Uterus (tissue), 4 donors: ENCODE results near the gene VGLL3. TPM values are rescaled to one million over a fixed set of nuclear protein-coding genes. Genes with fewer than 3 reads are reported as not detected.
"Not testable (repeated sequence)": the region's sequence is repeated elsewhere in the genome, so short reads cannot be mapped to it uniquely, and the experiment has no call there.

Source experiments
- DNase-seq, 2 donors: peaks; one replicate each; pipeline ENCODE4 v3.0.0-alpha.2; 2019 to 2020
- H3K27ac ChIP-seq, 2 donors: fragments of 200-600 bp; sonication (generic); 1 replicate in 1 of 2; 2 replicates in 1 of 2; pipeline ENCODE4 v1.5.1; 2016 to 2018
- H3K27me3 ChIP-seq, 2 donors: fragments of 200-600 bp; sonication (generic); one replicate each; pipeline ENCODE4 v1.5.1; 2018 to 2019; ENCODE audit warnings: control low read depth in 1 of 2
- H3K36me3 ChIP-seq, 2 donors: fragments of 200-600 bp; sonication (generic); one replicate each; pipeline ENCODE4 v1.5.1; 2019; ENCODE audit warnings: control low read depth in 1 of 2
- H3K4me1 ChIP-seq, 2 donors: fragments of 200-600 bp; sonication (generic); one replicate each; pipeline ENCODE4 v1.5.1; 2018 to 2019; ENCODE audit warnings: control low read depth in 1 of 2
- H3K4me3 ChIP-seq, 2 donors: fragments of 200-600 bp; sonication (generic); 1 replicate in 1 of 2; 2 replicates in 1 of 2; pipeline ENCODE4 v1.5.1; 2018 to 2019; ENCODE audit warnings: mild to moderate bottlenecking in 1 of 2
- H3K9me3 ChIP-seq, 2 donors: fragments of 200-600 bp; sonication (generic); one replicate each; pipeline ENCODE4 v1.5.1; 2019; ENCODE audit warnings: control low read depth in 1 of 2
- POLR2A ChIP-seq, 2 donors: fragments of 450-650 bp; IDR thresholded peaks; one replicate each; pipeline ENCODE4 v1.6.1; 2016; ENCODE audit warnings: antibody characterized with exemption in 2 of 2, mild to moderate bottlenecking in 1 of 2, moderate library complexity in 1 of 2
- intact Hi-C: fragments of 100-400 bp; cut with DNase I; formaldehyde crosslinking; loops from one replicate; pipeline ENCODE4 v1.15.1; 2023; ENCODE audit warnings: low total_unique reads
- total RNA-seq, 4 donors: library from RNA; depleted of rRNA in 3 of 4; stranded (reverse); fragments of >200 nt in 3 of 4; gene quantifications; one replicate each; pipeline versions ENCODE4 v1.1.0 to v1.2.4, GENCODE V29; 2014 to 2023
- TF ChIP-seq, protein P1 (sequence below), 4 experiments: fragments of 200-600 bp in 2 of 4; fragments of 450-650 bp in 2 of 4; sonication (generic) in 2 of 4; IDR thresholded peaks; one replicate each; pipeline ENCODE4 v1.5.1; 2016 to 2019; ENCODE audit warnings: antibody characterized with exemption in 4 of 4, mild to moderate bottlenecking in 2 of 4, moderate library complexity in 1 of 4
- donor health status: DM: yes; HTN: yes; CAD: no.

VGLL3 gene
- total RNA-seq, 4 donors from 2014 or later = 11.3 to 37.5 (median 20.9) TPM

DNA sequence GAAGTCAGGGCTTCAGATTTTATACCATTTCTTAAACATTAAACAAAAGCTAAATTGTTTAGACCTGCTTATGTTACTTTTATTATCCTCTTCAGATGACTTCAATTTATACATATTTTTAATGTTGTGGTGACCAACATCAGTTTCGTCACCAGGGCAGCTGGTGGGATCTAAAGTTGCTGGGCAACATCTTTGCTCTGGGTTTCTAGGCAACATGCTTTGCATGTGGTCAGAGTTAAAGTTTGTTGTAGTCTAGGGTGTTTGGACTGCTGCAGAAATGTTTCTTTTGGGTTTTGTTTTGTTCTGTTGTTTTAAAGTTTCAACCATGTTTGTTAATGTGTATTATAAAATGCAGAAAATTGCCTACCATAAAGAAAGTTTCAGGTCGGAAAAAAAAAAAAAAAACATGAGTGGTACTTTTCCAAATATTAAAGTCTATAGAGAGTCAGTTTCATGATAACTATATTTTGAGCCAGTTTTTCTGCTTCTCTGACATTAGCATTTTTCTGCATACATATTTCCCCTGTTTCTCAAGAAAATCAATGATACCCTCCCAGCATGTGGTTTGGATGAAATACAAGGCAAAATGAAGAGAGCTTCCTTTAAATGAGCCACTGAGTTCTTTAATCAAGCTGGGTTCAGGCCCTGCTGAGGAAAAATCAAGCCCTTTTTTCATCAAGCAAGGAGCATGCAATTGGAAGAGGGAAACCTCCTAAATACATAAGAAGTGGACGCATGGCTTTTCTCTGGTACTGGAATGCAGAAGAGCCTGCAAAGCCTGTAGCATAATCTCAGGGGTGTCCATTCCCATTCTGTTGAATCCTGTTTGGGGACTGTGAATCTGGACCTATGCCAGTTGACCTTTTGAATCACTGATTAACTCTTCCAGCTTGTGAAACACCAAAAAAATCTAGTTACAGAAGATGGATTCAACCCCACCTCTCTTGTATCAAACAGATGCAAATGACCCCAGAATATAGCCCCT lies 35.0 kb upstream of the VGLL3 start:
- Histone ChIP-seq H3K27me3 (no peaks in the 10 kb centered on the region), H3K36me3 (no peaks in the 10 kb centered on the region), H3K4me3 (no peak overlapping the region), H3K4me1 (no peaks in the 10 kb centered on the region), H3K9me3 (no peaks in the 10 kb centered on the region), H3K27ac (no peak overlapping the region)
- no peak for DNase-seq
- intact Hi-C loops = no loop called here
- TF ChIP-seq, protein P1, sequence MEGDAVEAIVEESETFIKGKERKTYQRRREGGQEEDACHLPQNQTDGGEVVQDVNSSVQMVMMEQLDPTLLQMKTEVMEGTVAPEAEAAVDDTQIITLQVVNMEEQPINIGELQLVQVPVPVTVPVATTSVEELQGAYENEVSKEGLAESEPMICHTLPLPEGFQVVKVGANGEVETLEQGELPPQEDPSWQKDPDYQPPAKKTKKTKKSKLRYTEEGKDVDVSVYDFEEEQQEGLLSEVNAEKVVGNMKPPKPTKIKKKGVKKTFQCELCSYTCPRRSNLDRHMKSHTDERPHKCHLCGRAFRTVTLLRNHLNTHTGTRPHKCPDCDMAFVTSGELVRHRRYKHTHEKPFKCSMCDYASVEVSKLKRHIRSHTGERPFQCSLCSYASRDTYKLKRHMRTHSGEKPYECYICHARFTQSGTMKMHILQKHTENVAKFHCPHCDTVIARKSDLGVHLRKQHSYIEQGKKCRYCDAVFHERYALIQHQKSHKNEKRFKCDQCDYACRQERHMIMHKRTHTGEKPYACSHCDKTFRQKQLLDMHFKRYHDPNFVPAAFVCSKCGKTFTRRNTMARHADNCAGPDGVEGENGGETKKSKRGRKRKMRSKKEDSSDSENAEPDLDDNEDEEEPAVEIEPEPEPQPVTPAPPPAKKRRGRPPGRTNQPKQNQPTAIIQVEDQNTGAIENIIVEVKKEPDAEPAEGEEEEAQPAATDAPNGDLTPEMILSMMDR (IDR thresholded peaks at IDR 0.05) = no peak
- TF ChIP-seq POLR2A (IDR thresholded peaks at IDR 0.05) = no peak

DNA sequence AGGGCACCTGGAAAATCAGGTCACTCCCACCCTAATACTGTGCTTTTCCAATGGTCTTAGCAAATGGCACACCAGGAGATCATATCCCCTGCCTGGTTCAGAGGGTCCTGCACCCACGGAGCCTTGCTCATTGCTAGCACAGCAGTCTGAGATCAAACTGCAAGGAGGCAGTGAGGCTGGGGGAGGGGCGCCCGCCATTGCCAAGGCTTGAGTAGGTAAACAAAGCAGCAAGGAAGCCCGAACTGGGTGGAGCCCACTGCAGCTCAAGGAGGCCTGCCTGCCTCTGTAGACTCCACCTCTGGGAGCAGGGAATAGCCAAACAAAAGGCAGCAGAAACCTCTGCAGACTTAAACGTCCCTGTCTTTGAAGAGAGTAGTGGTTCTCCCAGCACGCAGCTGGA lies 26.4 kb upstream of the VGLL3 start:
- H3K9me3 ChIP-seq, H3K27ac ChIP-seq, H3K36me3 ChIP-seq, H3K4me1 ChIP-seq, intact Hi-C loops, H3K27me3 ChIP-seq, H3K4me3 ChIP-seq, DNase-seq: not testable (repeated sequence)

DNA sequence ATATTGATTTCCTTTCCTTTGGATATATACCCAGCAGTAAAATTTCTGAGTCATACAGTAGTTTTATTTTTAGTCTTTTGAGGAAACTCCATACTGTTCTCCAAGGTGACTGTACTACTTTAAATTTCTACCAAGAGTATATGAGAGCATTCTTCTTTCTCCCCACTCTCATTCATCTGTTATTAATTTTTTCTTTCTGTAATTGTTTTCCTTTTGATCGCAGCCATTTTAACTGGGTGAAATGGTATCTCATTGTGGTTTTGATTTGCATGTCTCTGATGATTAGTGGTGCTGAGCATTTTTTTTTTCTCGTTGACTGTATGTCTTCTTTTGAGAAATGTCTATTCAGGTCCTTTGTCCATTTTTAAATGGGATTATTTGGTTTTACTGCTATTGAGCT lies 18.3 kb upstream of the VGLL3 start:
- Histone ChIP-seq H3K4me3 (no peak overlapping the region), H3K9me3 (no peaks in the 10 kb centered on the region), H3K4me1 (no peaks in the 10 kb centered on the region), H3K27ac (no peak overlapping the region), H3K27me3 (no peaks in the 10 kb centered on the region), H3K36me3 (no peaks in the 10 kb centered on the region)
- intact Hi-C loops = no loop called here
- TF ChIP-seq POLR2A (IDR thresholded peaks at IDR 0.05) = no peak
- TF ChIP-seq, protein P1 (IDR thresholded peaks at IDR 0.05) = no peak
- DNase-seq = no peak

DNA sequence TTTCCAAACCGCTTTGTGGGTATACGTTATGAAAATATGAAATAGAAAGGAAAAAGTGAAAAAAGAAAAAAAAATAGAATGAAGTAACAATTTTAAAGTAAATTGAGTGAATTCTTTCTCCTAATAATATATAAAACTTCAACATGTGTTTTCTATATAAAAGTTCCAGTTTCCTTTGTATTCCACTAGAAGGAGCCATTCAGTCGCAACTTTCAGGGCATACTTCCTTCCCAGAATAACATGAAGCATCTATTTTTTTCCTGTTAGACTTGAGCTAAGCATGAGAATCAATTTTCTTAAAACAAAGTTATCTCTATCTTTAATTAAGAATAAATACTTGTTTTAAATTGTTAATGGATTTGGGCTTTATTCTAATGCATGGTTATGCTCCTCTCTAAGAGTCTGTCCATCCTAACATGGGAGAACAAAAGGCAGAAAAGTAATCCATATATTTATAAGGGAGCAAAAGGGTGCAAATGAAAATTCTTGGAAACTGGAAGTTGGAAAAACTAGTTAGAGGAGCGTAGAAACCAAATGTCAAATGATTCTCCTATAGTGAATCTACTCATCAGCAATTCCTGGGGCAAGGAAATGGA lies 16.0 kb upstream of the VGLL3 start:
- no peaks in the 10 kb centered on the region for H3K4me1 ChIP-seq
- intact Hi-C loops = no loop called here
- no peaks in the 10 kb centered on the region for H3K9me3 ChIP-seq
- TF ChIP-seq, protein P1 (IDR thresholded peaks at IDR 0.05) = peak in 1 of 4 experiments; percentile 24
- TF ChIP-seq POLR2A (IDR thresholded peaks at IDR 0.05) = no peak
- H3K27ac ChIP-seq = no peak overlapping the region
- H3K4me3 ChIP-seq = no peak overlapping the region
- no peak for DNase-seq
- no peaks in the 10 kb centered on the region for H3K36me3 ChIP-seq
- no peaks in the 10 kb centered on the region for H3K27me3 ChIP-seq

DNA sequence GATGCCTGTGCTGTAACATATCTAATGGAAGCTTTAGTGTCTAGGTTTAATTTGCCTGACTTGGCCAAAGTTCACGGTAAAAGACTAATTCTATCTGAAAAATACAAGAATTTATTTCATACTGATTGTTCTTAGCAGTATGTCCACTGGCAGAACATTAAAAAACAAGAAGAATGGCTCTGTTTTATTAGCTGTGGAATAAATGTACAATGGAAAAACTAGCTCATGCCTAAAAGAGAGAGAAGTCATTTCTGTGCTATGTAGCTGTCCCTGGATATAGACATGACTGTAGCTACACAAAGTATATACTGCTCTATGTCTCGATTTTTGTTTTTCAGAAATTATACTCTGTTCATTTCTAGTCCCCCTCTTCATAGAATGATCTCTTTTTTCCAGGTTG lies 13.9 kb upstream of the VGLL3 start:
- Histone ChIP-seq H3K27ac (no peak overlapping the region), H3K4me1 (no peaks in the 10 kb centered on the region), H3K4me3 (no peak overlapping the region), H3K9me3 (no peaks in the 10 kb centered on the region), H3K36me3 (no peaks in the 10 kb centered on the region), H3K27me3 (no peaks in the 10 kb centered on the region)
- TF ChIP-seq, protein P1 (IDR thresholded peaks at IDR 0.05) = no peak
- intact Hi-C loops = no loop called here
- DNase-seq = no peak
